Measurements from ENCODE around the gene PMAIP1. TPM values are rescaled to one million over a fixed set of nuclear protein-coding genes. Genes with fewer than 3 reads are reported as not detected.
A peak's percentile ranks its signal among the peaks of the same experiment; 100 is the strongest.

PMAIP1 gene
- total RNA-seq, 1 experiment from 2014 or later = 28.0 TPM

DNA sequence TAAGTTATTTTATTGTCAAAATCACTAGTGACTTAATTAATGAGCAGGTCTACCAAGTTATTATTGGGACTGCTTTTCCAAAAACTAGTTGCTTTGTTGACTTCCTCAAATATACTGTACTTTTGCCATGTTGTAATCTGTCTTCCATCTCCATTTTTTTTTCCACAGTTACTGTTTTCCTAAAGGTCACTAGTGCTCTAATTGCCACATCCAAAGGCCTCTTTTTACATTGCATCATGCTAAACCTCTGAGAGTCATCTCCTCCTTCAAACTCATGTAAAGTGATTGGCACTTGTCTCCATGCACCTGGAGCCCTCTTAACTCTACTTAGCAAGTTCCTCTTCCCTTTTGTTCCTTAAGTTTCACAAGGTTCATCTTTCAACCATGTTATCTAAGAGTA is 11.8 kb downstream of the PMAIP1 start:
- ChIA-PET POLR2A (interaction anchor here (0.7 to 3.4 kb wide), 2 partner anchors 11 to 228 kb away, joined by 3 to 20 read pairs; partner anchors contain the start of gene PMAIP1), CTCF (interaction anchor here (0.8 kb wide), 1 partner anchor 1622 kb away, joined by 3 read pairs; no protein-coding TSS in a partner anchor)
- TF ChIP-seq, protein P1, sequence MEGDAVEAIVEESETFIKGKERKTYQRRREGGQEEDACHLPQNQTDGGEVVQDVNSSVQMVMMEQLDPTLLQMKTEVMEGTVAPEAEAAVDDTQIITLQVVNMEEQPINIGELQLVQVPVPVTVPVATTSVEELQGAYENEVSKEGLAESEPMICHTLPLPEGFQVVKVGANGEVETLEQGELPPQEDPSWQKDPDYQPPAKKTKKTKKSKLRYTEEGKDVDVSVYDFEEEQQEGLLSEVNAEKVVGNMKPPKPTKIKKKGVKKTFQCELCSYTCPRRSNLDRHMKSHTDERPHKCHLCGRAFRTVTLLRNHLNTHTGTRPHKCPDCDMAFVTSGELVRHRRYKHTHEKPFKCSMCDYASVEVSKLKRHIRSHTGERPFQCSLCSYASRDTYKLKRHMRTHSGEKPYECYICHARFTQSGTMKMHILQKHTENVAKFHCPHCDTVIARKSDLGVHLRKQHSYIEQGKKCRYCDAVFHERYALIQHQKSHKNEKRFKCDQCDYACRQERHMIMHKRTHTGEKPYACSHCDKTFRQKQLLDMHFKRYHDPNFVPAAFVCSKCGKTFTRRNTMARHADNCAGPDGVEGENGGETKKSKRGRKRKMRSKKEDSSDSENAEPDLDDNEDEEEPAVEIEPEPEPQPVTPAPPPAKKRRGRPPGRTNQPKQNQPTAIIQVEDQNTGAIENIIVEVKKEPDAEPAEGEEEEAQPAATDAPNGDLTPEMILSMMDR (IDR thresholded peaks at IDR 0.05; ENCODE audit: unreplicated experiment) = no peak
- no peaks in the 10 kb centered on the region for H3K9me3 Mint-ChIP-seq (ENCODE audit: unreplicated experiment)
- BruUV-seq (replicated peaks) = no TSS peak
- peak; percentile 59 for DNase-seq (ENCODE audit: unreplicated experiment)
- H3K27ac Mint-ChIP-seq (ENCODE audit: low read depth, unreplicated experiment) = no peak overlapping the region
- no peaks in the 10 kb centered on the region for H3K27me3 Mint-ChIP-seq (ENCODE audit: insufficient read depth, unreplicated experiment)
- H3K4me3 Mint-ChIP-seq (ENCODE audit: unreplicated experiment) = no peak overlapping the region
- H3K36me3 Mint-ChIP-seq (ENCODE audit: insufficient read depth, unreplicated experiment) = no peaks in the 10 kb centered on the region
- intact Hi-C loops (cut with micrococcal nuclease) = no loop called here
- peaks cover 21% of the 10 kb centered on the region for H3K4me1 Mint-ChIP-seq (ENCODE audit: insufficient read depth, unreplicated experiment)

DNA sequence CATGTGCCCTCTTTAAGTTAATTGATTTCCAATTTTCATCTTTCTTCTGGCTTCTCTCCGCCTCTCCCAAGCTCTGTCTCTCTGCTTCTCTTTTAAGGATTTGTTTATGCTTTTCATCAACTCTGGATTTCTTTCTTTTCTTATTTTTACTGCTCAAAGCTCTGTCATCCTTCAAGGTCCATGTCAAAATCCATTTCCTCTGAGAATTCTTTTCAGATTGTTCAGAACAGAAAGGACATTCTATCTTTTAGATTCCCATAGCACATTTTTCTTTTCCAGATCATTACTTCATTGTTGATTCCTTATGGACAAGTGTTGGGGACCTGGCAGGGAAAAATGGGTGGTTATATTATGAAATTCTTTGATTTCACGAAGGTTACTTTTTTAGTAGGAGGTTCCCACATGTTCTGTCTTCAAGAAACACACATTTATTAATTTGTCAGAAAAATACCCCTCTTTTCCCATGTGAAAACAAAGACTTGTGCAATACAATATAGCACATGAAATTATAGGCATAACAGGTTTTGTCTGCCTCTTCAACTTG is 12.3 kb downstream of the PMAIP1 start:
- no peak for DNase-seq (ENCODE audit: unreplicated experiment)
- no peak overlapping the region for H3K27ac Mint-ChIP-seq (ENCODE audit: low read depth, unreplicated experiment)
- no TSS peak for BruUV-seq (replicated peaks)
- no peaks in the 10 kb centered on the region for H3K36me3 Mint-ChIP-seq (ENCODE audit: insufficient read depth, unreplicated experiment)
- H3K4me1 Mint-ChIP-seq (ENCODE audit: insufficient read depth, unreplicated experiment) = peaks cover 21% of the 10 kb centered on the region
- intact Hi-C loops (cut with micrococcal nuclease) = no loop called here
- POLR2A ChIA-PET = interaction anchor here (0.6 to 3.4 kb wide), 2 partner anchors 11 to 19 kb away, joined by 4 to 20 read pairs; partner anchors contain the start of gene PMAIP1
- no peak overlapping the region for H3K4me3 Mint-ChIP-seq (ENCODE audit: unreplicated experiment)
- H3K9me3 Mint-ChIP-seq (ENCODE audit: unreplicated experiment) = no peaks in the 10 kb centered on the region
- CTCF ChIA-PET = interaction anchor here (0.8 kb wide), 1 partner anchor 1623 kb away, joined by 3 read pairs; no protein-coding TSS in a partner anchor
- H3K27me3 Mint-ChIP-seq (ENCODE audit: insufficient read depth, unreplicated experiment) = no peaks in the 10 kb centered on the region
- TF ChIP-seq, protein P1 (IDR thresholded peaks at IDR 0.05; ENCODE audit: unreplicated experiment) = no peak

DNA sequence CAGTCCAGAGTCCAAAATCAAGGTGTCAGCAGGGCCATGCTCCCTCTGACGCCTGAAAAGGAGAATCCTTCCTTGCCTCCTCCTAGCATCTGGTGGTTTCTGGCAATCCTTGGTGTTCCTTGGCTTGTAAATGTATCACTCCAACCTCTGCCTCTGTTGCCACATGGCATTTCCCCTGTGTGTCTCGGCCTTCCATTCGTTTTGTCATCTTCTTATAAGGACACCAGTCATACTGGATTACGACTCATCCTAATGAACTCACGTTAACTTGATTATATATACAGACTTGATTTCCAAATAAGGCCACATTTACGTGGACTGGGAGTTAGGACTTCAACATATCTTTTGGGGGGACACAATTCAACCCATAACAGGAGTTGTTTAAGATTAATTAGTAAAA is 15.8 kb downstream of the PMAIP1 start:
- ChIA-PET CTCF (no interaction called here), POLR2A (no interaction called here)
- TF ChIP-seq, protein P1 (IDR thresholded peaks at IDR 0.05; ENCODE audit: unreplicated experiment) = no peak
- no peaks in the 10 kb centered on the region for H3K9me3 Mint-ChIP-seq (ENCODE audit: unreplicated experiment)
- H3K4me1 Mint-ChIP-seq (ENCODE audit: insufficient read depth, unreplicated experiment) = peaks cover 24% of the 10 kb centered on the region
- intact Hi-C loops (cut with micrococcal nuclease) = no loop called here
- BruUV-seq (replicated peaks) = no TSS peak
- DNase-seq (ENCODE audit: unreplicated experiment) = no peak
- no peak overlapping the region for H3K27ac Mint-ChIP-seq (ENCODE audit: low read depth, unreplicated experiment)
- no peaks in the 10 kb centered on the region for H3K36me3 Mint-ChIP-seq (ENCODE audit: insufficient read depth, unreplicated experiment)
- H3K4me3 Mint-ChIP-seq (ENCODE audit: unreplicated experiment) = no peak overlapping the region
- no peaks in the 10 kb centered on the region for H3K27me3 Mint-ChIP-seq (ENCODE audit: insufficient read depth, unreplicated experiment)

DNA sequence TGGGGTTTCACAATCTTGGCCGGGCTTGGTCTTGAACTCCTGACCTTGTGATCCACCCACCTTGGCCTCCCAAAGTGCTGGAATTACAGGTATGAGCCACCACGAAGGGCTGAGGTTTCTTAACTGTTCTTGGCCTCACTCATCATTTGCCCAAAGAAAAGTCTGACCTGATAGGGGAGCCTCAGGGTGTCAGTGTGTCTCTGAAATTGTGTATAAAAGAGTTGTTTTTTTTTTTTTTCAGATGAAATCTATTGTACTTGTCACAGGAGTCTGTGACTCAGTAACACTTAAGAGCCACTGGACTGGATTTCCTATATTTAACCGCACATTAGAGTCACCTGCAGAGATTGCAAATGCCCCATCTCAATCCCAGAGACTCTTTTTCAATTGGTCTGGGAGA is 16.9 kb downstream of the PMAIP1 start:
- Mint-ChIP-seq H3K4me1 (ENCODE audit: insufficient read depth, unreplicated experiment) (peaks cover 19% of the 10 kb centered on the region), H3K4me3 (ENCODE audit: unreplicated experiment) (no peak overlapping the region), H3K27me3 (ENCODE audit: insufficient read depth, unreplicated experiment) (no peaks in the 10 kb centered on the region), H3K36me3 (ENCODE audit: insufficient read depth, unreplicated experiment) (no peaks in the 10 kb centered on the region), H3K27ac (ENCODE audit: low read depth, unreplicated experiment) (no peak overlapping the region), H3K9me3 (ENCODE audit: unreplicated experiment) (no peaks in the 10 kb centered on the region)
- TF ChIP-seq, protein P1 (IDR thresholded peaks at IDR 0.05; ENCODE audit: unreplicated experiment) = no peak
- DNase-seq (ENCODE audit: unreplicated experiment) = no peak
- POLR2A ChIA-PET = interaction anchor here (3.1 kb wide), 1 partner anchor 12 kb away, joined by 34 read pairs; no protein-coding TSS in a partner anchor
- intact Hi-C loops (cut with micrococcal nuclease) = no loop called here
- no TSS peak for BruUV-seq (replicated peaks)
- CTCF ChIA-PET = interaction anchor here (0.6 kb wide), 3 partner anchors 11 to 219 kb away, joined by 3 read pairs; partner anchors contain the start of gene PMAIP1

Measured in MCF 10A (cell line).